ENCODE measurements around the gene RFTN1.

The RFTN1 gene

DNA sequence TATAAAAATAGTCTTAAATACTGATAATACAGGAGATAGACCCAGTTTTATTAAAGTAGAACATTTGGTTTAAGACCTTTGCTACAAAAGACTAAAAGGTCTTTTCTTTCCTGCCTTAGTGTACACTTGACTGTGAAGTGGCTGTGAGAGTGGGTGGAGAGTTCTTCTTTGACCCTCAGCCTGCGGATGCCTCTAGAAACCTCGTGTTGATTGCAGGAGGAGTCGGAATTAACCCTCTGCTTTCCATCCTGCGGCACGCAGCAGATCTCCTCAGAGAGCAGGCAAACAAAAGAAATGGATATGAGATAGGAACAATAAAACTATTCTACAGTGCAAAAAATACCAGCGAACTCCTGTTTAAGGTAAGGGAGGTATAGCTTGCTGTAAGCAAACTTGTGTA lies 212.0 kb downstream of the RFTN1 start:
- DNase-seq (ENCODE audit: low spot score): no peak

DNA sequence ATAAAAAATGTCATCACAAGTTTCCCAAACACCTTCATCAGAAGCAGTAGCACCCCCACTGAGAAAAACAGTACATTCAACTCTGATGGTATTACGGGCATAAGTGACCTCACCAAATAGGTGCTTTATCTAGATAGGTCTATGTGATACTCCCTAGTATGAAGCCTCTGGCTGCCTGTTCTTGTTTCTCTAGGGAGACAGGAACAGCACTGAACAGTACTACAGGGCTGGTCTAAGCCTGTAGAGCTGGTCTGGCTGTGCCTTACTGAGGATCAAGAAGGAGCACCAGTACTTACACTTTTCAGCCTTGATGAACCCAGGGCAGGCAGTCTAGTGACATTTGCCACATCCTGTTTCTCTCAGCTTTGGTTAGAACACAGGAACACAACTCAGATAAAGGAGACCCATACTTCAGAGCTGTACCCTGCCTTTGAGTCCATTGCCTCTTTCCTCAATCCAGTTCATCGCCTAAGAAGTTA lies 212.6 kb downstream of the RFTN1 start:
- DNase-seq (ENCODE audit: low spot score): no peak

DNA sequence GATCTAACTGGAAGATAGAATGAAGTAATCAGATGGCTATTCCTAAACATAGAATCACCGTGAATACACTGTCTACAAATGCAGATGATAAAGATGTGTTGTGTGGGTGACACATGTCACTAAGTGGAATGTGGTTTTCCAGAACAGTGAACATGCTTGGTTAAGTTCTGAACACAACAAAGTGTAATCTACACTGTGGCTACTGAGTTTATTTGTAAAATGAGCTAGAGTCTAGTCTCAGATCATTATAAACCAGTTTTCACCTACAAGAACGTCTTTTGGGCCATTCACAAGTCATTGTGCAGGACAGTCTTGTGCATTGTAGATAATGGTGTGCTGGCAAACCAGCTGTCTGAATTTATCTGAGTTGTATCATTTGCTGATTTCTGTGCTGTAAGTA lies 213.2 kb downstream of the RFTN1 start:
- no peak for DNase-seq (ENCODE audit: low spot score)

DNA sequence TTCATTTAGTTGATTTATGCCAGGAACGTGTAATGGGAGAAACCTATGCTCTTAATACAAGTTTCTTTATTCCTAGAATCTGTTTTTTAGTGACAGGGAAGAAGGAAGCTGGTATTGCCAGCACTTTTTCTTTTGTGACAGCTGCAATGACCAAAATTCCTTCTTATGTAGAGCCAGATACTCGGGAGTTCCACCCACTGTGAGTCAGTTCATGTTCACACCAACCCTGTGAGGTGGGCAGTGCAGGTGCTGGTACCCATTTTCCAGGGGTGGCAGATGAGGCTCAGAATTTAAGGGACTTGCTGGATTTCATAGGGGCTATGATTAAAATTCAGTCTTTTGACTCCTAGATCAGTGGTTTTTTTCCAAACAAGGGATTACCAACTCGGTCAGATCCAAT lies 213.8 kb downstream of the RFTN1 start:
- no peak for DNase-seq (ENCODE audit: low spot score)

- DNase-seq (ENCODE audit: low spot score): no peak
Observed at GRCh38 chr3:16298891-16299290, 214.6 kb downstream of the RFTN1 start.

- DNase-seq (ENCODE audit: low spot score): no peak
Observed at GRCh38 chr3:16297997-16298885, 215.3 kb downstream of the RFTN1 start.

DNA sequence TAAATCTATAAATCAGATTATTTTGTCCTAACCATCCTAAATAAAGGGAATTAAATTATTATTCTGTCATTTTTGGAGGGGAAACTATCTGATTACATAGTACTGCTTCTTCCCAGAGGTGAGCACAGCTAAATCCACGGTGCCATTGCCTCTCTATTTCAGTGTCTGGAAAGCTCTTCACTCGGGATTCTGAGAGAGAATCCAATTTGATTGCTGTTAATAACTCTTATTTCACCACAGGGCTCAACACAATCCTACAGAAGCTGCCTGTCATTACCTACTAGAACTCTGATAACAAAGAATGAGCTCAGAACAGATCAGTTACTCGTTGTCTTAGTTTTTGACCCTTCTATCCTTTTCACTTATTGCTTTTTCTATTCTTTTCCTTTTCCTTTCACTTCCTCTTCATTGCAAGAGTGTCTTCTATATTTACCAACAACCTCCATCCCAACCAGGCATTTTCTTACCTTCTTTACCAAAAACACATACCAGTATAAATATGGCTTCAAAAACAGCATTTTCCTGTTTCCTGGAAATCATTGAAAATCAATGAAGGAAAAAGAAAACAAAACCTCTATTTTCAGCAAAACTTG lies 218.1 kb downstream of the RFTN1 start:
- no peak for DNase-seq (ENCODE audit: low spot score)

GRCh38 chr3:16294844-16295243 lies 218.7 kb downstream of the RFTN1 start:
- DNase-seq (ENCODE audit: low spot score): no peak

DNA sequence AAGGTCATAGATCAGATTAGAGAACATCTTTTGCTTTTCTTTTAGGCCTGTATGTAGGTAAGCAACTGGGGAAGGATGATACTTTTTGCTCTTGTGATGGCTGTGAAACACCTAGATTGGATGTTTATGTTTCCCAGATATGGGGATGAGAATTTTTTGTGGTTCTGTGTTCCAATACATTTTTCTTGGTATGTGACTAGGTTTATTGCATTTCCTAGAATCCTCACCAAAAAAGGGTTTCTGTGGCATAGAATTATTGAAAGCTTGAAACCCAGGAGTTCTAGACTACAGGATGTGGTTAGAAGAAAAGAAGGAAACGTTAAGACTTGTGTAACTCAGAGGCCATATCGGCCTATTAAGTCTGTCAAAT lies 222.7 kb downstream of the RFTN1 start:
- no peak for DNase-seq (ENCODE audit: low spot score)

DNA sequence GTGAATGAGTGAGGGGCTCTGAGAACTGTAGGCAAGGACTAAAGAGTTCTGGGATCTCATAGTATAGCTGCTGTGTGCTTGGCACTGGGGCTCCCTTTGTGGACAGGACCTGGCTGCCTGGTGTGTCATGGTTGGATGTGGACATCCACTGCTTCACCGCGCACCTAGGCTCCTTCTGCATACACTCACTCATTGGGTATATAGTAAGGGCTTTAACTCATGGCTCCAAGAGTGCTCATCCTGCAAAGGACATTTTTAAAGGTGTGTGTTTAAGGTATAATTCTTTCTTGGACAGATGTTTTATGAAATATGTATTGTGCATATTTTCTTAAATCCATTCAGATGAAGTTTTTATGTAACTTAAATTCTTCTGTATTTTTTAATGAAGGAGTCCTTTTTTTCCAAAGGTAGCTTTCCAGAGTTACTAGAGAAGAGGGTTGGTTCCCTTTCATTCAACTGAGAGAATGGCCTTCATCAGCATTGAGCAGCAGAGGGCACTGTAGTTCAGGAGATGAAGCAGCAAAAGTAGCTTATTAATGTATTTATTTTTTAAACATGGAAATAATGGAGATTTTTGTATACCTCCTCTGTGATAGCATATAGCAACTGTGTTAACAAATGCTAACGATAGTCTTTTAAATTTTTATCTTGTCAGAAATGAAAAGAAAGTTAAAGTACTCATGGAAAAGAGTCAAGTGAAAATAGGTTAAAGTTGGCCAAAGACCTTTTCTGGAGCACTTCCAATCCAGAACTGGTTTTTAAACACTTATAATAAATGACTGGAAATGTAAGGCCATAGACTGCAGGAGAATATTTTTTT lies 223.3 kb downstream of the RFTN1 start:
- DNase-seq (ENCODE audit: low spot score): peak; percentile 38

- DNase-seq (ENCODE audit: low spot score): no peak
Observed at GRCh38 chr3:16289144-16289889, 224.2 kb downstream of the RFTN1 start.

DNA sequence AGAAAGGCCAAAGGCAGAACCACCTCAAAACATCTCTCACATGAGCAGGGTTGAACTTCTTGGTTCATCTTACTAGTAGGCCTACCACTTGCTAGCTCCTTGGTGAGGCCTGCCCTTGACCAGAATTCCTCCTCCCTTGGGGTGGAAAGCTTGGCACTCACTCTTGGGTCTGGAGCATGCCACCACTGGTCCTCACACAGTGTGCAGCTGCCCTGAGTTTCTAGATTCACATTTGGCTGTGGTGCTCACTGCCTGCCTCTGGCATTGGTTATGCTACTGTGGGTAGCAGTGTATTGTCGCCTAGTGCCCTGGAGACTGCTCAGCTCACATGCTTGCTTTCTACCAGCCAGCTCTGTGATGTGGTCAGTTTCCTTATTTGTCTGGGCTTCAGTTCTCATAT lies 224.8 kb downstream of the RFTN1 start:
- no peak for DNase-seq (ENCODE audit: low spot score)

GRCh38 chr3:16286751-16287543 lies 226.6 kb downstream of the RFTN1 start:
- peak; percentile 33 for DNase-seq (ENCODE audit: low spot score)

GRCh38 chr3:16286161-16286560 lies 227.3 kb downstream of the RFTN1 start:
- DNase-seq (ENCODE audit: low spot score): no peak

- DNase-seq (ENCODE audit: low spot score): no peak
Observed at GRCh38 chr3:16284633-16285032, 228.9 kb downstream of the RFTN1 start.

DNA sequence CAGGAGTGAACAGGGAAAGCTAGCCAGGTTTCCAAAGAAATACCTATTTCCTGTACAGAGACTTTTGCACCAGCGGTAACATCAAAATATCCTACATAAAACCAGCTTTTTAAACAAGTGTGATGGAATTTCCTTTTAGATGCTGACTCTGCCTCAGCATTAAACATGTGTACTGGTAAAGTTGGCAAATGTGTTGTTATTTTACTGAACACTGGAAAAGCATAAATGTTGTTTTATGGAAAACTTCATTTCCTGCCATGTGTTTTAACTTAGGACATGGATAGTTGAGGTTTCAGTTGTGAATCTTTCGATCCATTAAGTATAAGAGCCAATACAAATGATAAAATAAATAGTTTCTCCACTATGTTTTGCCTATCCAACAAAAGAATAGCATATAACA lies 232.8 kb downstream of the RFTN1 start:
- no peak for DNase-seq (ENCODE audit: low spot score)

- no peak for DNase-seq (ENCODE audit: low spot score)
Observed at GRCh38 chr3:16279010-16279801, 234.3 kb downstream of the RFTN1 start.

DNA sequence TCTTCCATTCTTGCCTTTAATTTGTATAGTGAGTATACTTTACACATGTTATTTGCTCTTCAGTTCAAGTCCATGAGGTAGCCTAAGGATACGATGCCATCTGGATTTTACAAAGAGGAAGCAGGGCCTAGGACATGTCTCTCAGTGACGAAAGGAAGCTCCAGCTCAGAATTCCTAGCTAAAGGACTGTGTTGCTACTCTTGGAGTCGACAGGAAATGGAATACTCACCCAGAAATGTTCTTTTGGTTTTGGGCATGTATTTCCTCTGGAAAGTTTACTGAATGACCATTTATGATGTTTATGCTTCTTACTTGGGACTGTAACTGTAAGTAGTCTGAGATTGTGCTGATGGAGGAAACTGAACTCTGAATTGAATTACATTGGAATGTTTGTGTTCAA lies 236.0 kb downstream of the RFTN1 start:
- no peak for DNase-seq (ENCODE audit: low spot score)

- DNase-seq (ENCODE audit: low spot score): no peak
Observed at GRCh38 chr3:16273867-16274266, 239.6 kb downstream of the RFTN1 start.

DNA sequence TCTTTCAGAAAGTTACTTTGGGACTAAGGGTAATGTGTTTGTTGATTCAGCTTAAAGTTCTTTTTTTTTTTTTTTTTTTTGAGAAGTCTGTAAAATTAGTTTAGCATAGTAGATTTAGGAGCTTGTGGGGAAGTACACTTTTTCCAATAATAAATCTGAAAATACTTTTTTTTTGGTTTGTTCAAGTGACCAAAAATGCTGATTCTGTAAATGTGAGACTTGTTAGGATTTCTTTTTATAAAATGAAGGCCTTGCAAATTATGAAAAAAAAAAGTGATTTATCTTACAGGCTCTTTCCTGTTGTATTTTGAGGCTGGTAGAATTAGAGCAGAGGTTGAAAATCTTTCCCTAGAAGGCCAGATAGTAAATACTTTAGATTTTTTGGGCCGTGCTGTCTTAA lies 240.9 kb downstream of the RFTN1 start:
- no peak for DNase-seq (ENCODE audit: low spot score)

Data from germinal center (tissue), 1 donor.